H1 (cell line): ENCODE results near the gene SLC25A34. TPM values are rescaled to one million over a fixed set of nuclear protein-coding genes. Genes with fewer than 3 reads are reported as not detected.

Experiments
- CTCF ChIA-PET: fragments of 300-600 bp; sonication (Branson Sonifier 250); formaldehyde crosslinking; loops from one replicate; lab custom pipeline; 2021; ENCODE audit not compliant: partially characterized antibody; lab: Charles Lee
- POLR2A ChIA-PET: fragments of 300-600 bp; sonication (Branson Sonifier 250); formaldehyde crosslinking; loops from one replicate; lab custom pipeline; 2021; ENCODE audit warnings: inconsistent platforms; ENCODE audit not compliant: partially characterized antibody; lab: Charles Lee
- DNase-seq, 2 experiments: peaks; one replicate each; pipeline versions ENCODE4 v3.0.0 to v3.0.0-alpha.2; 2010 to 2022; ENCODE audit warnings: low spot score in 2 of 2, low read depth in 1 of 2, mixed read lengths in 1 of 2
- FAIRE-seq: peaks from 2 replicates; lab custom pipeline; 2011; peaks lifted over from hg19 to GRCh38; lab: Jason Lieb, UNC
- H2AFZ ChIP-seq: 2 replicates; pipeline ENCODE4 v1.8.1; 2012; ENCODE audit warnings: low read length, inconsistent platforms
- H2AK5ac ChIP-seq: 2 replicates; pipeline ENCODE4 v1.6.1; 2013; ENCODE audit warnings: low read depth, low read length
- H2BK120ac ChIP-seq: replicated peaks from 2 replicates; pipeline ENCODE3; 2013; ENCODE audit warnings: low read depth, low read length, inconsistent platforms
- H2BK12ac ChIP-seq: 2 replicates; pipeline ENCODE4 v1.6.1; 2013; ENCODE audit warnings: low read depth, low read length
- H2BK15ac ChIP-seq: 2 replicates; pipeline ENCODE4 v1.6.1; 2013; ENCODE audit warnings: low read length
- H2BK20ac ChIP-seq: 2 replicates; pipeline ENCODE4 v1.6.1; 2013; ENCODE audit warnings: low read length
- H2BK5ac ChIP-seq: 2 replicates; pipeline ENCODE4 v1.6.1; 2013; ENCODE audit warnings: low read depth, low read length
- H3K14ac ChIP-seq: 2 replicates; pipeline ENCODE4 v1.6.1; 2013; ENCODE audit warnings: inconsistent platforms; ENCODE audit not compliant: insufficient read length
- H3K18ac ChIP-seq: 2 replicates; pipeline ENCODE4 v1.6.1; 2013; ENCODE audit warnings: low read length; ENCODE audit errors: extremely low read depth
- H3K23ac ChIP-seq: 2 replicates; pipeline ENCODE4 v1.6.1; 2013; ENCODE audit warnings: inconsistent platforms; ENCODE audit not compliant: insufficient read length
- H3K23me2 ChIP-seq: 2 replicates; pipeline ENCODE4 v1.6.1; 2013; ENCODE audit warnings: low read depth, low read length
- H3K27ac ChIP-seq: 2 replicates; pipeline ENCODE4 v1.6.1; 2011; ENCODE audit warnings: low read depth, low read length, inconsistent platforms
- H3K27me3 ChIP-seq, 4 experiments: replicated peaks in 1 of 4; 1 replicate in 1 of 4; 2 replicates in 3 of 4; pipeline versions ENCODE4 v1.6.1 to v1.8.1; 2011 to 2013; ENCODE audit warnings: low read length in 3 of 4, mild to moderate bottlenecking in 3 of 4, inconsistent platforms in 2 of 4, mixed read lengths in 2 of 4, moderate library complexity in 1 of 4; ENCODE audit not compliant: control insufficient read depth in 3 of 4, insufficient read depth in 3 of 4; ENCODE audit errors: extremely low read depth in 1 of 4
- H3K36me3 ChIP-seq, 4 experiments: 2 replicates each; pipeline versions ENCODE4 v1.6.1 to v1.8.1; 2011 to 2013; ENCODE audit warnings: mild to moderate bottlenecking in 4 of 4, low read length in 3 of 4, moderate library complexity in 2 of 4, control low read depth in 1 of 4, inconsistent platforms in 1 of 4; ENCODE audit not compliant: insufficient read depth in 4 of 4, control insufficient read depth in 2 of 4
- H3K4ac ChIP-seq: replicated peaks from 2 replicates; pipeline ENCODE3; 2013; ENCODE audit warnings: low read length, low read depth, mixed read lengths, inconsistent platforms; ENCODE audit not compliant: insufficient read length
- H3K4me1 ChIP-seq, 4 experiments: replicated peaks in 1 of 4; 1 replicate in 1 of 4; 2 replicates in 3 of 4; pipeline versions ENCODE4 v1.6.1 to v1.8.1; 2011 to 2013; ENCODE audit warnings: low read length in 3 of 4, inconsistent platforms in 2 of 4, mixed read lengths in 1 of 4; ENCODE audit not compliant: insufficient read depth in 4 of 4, control insufficient read depth in 3 of 4
- H3K4me2 ChIP-seq, 2 experiments: 2 replicates each; pipeline versions ENCODE4 v1.6.1 to v1.8.1; 2011 to 2013; ENCODE audit warnings: low read depth in 2 of 2, low read length in 2 of 2, control low read depth in 1 of 2, inconsistent platforms in 1 of 2, mild to moderate bottlenecking in 1 of 2; ENCODE audit not compliant: insufficient read depth in 1 of 2
- H3K4me3 ChIP-seq, 4 experiments: fragments of 200-600, 300-600 bp in 1 of 4; sonication (generic), shearing (Covaris generic), sonication (Bioruptor Twin) in 1 of 4; 2 replicates each; pipeline versions ENCODE4 v1.5.1 to v1.8.1; 2011 to 2016; ENCODE audit warnings: low read length in 4 of 4, low read depth in 3 of 4, control low read depth in 2 of 4, inconsistent platforms in 2 of 4, mild to moderate bottlenecking in 2 of 4, mixed read lengths in 1 of 4, moderate library complexity in 1 of 4; ENCODE audit not compliant: insufficient read depth in 2 of 4; ENCODE audit errors: extremely low read depth in 1 of 4
- H3K56ac ChIP-seq: replicated peaks from 2 replicates; pipeline ENCODE3; 2013; ENCODE audit warnings: low read depth, mild to moderate bottlenecking, mixed read lengths, low read length, inconsistent platforms; ENCODE audit not compliant: insufficient read length
- H3K79me1 ChIP-seq: 2 replicates; pipeline ENCODE4 v1.6.1; 2013; ENCODE audit warnings: low read depth, low read length, control low read depth
- H3K79me2 ChIP-seq, 2 experiments: 2 replicates each; pipeline versions ENCODE4 v1.6.1 to v1.8.1; 2012 to 2013; ENCODE audit warnings: low read length in 2 of 2, mild to moderate bottlenecking in 2 of 2, inconsistent platforms in 1 of 2; ENCODE audit not compliant: insufficient read depth in 2 of 2, control insufficient read depth in 1 of 2
- H3K9ac ChIP-seq, 4 experiments: replicated peaks in 1 of 4; 1 replicate in 1 of 4; 2 replicates in 3 of 4; pipeline versions ENCODE4 v1.6.1 to v1.8.1; 2011 to 2013; ENCODE audit warnings: low read depth in 3 of 4, low read length in 3 of 4, control low read depth in 2 of 4, mild to moderate bottlenecking in 2 of 4, moderate library complexity in 2 of 4, inconsistent platforms in 1 of 4; ENCODE audit errors: extremely low read depth in 1 of 4
- H3K9me3 ChIP-seq, 2 experiments: 2 replicates each; pipeline versions ENCODE4 v1.6.1 to v1.8.1; 2012 to 2013; ENCODE audit warnings: mild to moderate bottlenecking in 2 of 2, moderate library complexity in 2 of 2, control low read depth in 1 of 2, inconsistent platforms in 1 of 2, low read depth in 1 of 2, low read length in 1 of 2, mixed read lengths in 1 of 2; ENCODE audit not compliant: insufficient read depth in 2 of 2
- H4K20me1 ChIP-seq, 2 experiments: replicated peaks in 1 of 2; 2 replicates each; pipeline versions ENCODE3 to v1.8.1; 2011 to 2013; ENCODE audit warnings: inconsistent platforms in 2 of 2, low read length in 2 of 2, mild to moderate bottlenecking in 1 of 2; ENCODE audit not compliant: insufficient read depth in 2 of 2, control insufficient read depth in 1 of 2
- H4K5ac ChIP-seq: 2 replicates; pipeline ENCODE4 v1.6.1; 2013; ENCODE audit warnings: low read length, low read depth, mixed read lengths, inconsistent platforms; ENCODE audit not compliant: insufficient read length
- H4K8ac ChIP-seq: 2 replicates; pipeline ENCODE4 v1.8.0; 2013; ENCODE audit warnings: mild to moderate bottlenecking, moderate library complexity, low read length, inconsistent platforms; ENCODE audit not compliant: insufficient read depth; ENCODE audit errors: extremely low read depth
- H4K91ac ChIP-seq: replicated peaks from 2 replicates; pipeline ENCODE3; 2013; ENCODE audit warnings: low read length, mixed read lengths, inconsistent platforms; ENCODE audit not compliant: insufficient read length
- CBX8 ChIP-seq: fragments of 300-800, 300-1000 bp; sonication (generic); IDR thresholded peaks from 2 replicates; pipeline ENCODE4 v1.7.1; 2016; ENCODE audit warnings: low read depth, low read length, borderline replicate concordance
- EP300 ChIP-seq, 2 experiments: IDR thresholded peaks; 1 replicate in 1 of 2; 2 replicates in 1 of 2; pipeline ENCODE4 v1.6.1; 2011 to 2012; ENCODE audit warnings: low read depth in 2 of 2, low read length in 2 of 2, mild to moderate bottlenecking in 2 of 2, borderline replicate concordance in 1 of 2, inconsistent platforms in 1 of 2, moderate library complexity in 1 of 2
- HDAC2 ChIP-seq, 2 experiments: fragments of 300-600 bp in 1 of 2; sonication (generic) in 1 of 2; IDR thresholded peaks; 2 replicates each; pipeline ENCODE4 v1.6.1; 2011 to 2012; ENCODE audit warnings: low read depth in 2 of 2, low read length in 2 of 2, mild to moderate bottlenecking in 2 of 2, moderate library complexity in 2 of 2, borderline replicate concordance in 1 of 2, inconsistent platforms in 1 of 2
- NRF1 ChIP-seq: IDR thresholded peaks from 2 replicates; pipeline ENCODE4 v1.6.1; 2011; ENCODE audit warnings: mild to moderate bottlenecking, low read depth, low read length, improper control_type of control experiment
- RAD21 ChIP-seq, 2 experiments: IDR thresholded peaks in 1 of 2; conservative IDR thresholded peaks in 1 of 2; 2 replicates each; pipeline ENCODE4 v1.6.1; 2011; ENCODE audit warnings: low read depth in 2 of 2, low read length in 2 of 2, improper control_type of control experiment in 1 of 2, inconsistent platforms in 1 of 2, mild to moderate bottlenecking in 1 of 2, moderate library complexity in 1 of 2
- ZNF274 ChIP-seq: IDR thresholded peaks from 2 replicates; pipeline ENCODE4 v1.7.0; 2012; ENCODE audit warnings: low read length, borderline replicate concordance; ENCODE audit errors: extremely low read depth
- WGBS, 2 experiments: shearing (Covaris generic) in 1 of 2; methylation state at CpG; one replicate each; pipeline versions ENCODE4 v1.1.6 to v1.1.7; 2013 to 2015; ENCODE audit warnings: low lambda C conversion rate in 2 of 2, mixed read lengths in 2 of 2, inconsistent platforms in 1 of 2, low coverage in 1 of 2, missing lambda C conversion rate in 1 of 2; ENCODE audit not compliant: insufficient replicate concordance in 2 of 2, insufficient coverage in 1 of 2, insufficient read length in 1 of 2; ENCODE audit errors: extremely low coverage in 1 of 2, missing lambda C conversion rate in 1 of 2; 5-methylcytosine and 5-hydroxymethylcytosine counted together
- polyA plus RNA-seq, 7 experiments: library from polyadenylated mRNA; depleted of rRNA in 3 of 7; stranded (reverse) in 5 of 7; unstranded in 2 of 7; fragments of >200 nt in 5 of 7; fragments of 200-250 nt in 2 of 7; gene quantifications; 1 replicate in 5 of 7; 2 replicates in 1 of 7; 4 replicates in 1 of 7; pipeline versions ENCODE4 v1.2.1 to v1.2.3, GENCODE V29; 2011 to 2013; ENCODE audit warnings: missing spikeins in 2 of 7, mixed read lengths in 2 of 7
- total RNA-seq: library from RNA; stranded (reverse); fragmentation: NEBNext Ultra II Directional; extraction: Animal tissue kit (Norgen Biotek cat#: 25700); gene quantifications from 2 replicates; pipeline ENCODE4 v1.2.1, GENCODE V29; 2021
- TF ChIP-seq, protein P1 (sequence below), 3 experiments: IDR thresholded peaks; 1 replicate in 2 of 3; 2 replicates in 1 of 3; pipeline versions ENCODE4 v1.5.1 to v1.6.1; 2011; ENCODE audit warnings: low read length in 3 of 3, mild to moderate bottlenecking in 3 of 3, inconsistent platforms in 2 of 3, low read depth in 1 of 3, moderate library complexity in 1 of 3; ENCODE audit not compliant: insufficient read depth in 1 of 3; ENCODE audit errors: control extremely low read depth in 1 of 3
- TF ChIP-seq, protein P2 (sequence below): IDR thresholded peaks from 2 replicates; pipeline ENCODE4 v1.6.1; 2012; ENCODE audit warnings: inconsistent platforms

Gene SLC25A34
- total and polyA plus RNA-seq, 2 of the 8 experiments (the other 6 are each of a cell fraction or from before 2014, with no cell fraction given) = 0.48 to 0.62 TPM

DNA sequence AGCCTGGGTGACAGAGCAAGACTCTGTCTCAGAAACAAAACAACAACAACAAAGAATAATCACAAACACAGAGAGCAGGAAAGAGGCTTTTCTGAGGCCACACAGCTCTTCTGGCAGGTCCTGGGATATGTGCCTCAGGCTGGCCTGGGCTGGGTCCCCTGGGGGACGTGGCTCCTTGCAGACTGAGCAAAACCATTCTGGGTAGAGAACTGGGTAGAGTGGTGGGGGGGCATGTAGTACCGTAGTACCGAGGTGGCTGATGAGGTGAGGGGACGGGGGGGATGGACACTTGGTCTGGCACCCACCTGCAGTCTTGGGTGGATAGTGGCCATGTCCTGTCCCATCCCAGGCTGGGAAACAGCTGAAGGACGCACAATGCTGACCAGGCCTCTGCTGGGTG, 12.2 kb downstream of the SLC25A34 start:
- H2AK5ac ChIP-seq = no peak overlapping the region
- no peaks in the 10 kb centered on the region for H3K36me3 ChIP-seq
- no peak overlapping the region for H4K91ac ChIP-seq
- no peaks in the 10 kb centered on the region for H3K27me3 ChIP-seq
- ChIA-PET POLR2A (interaction anchor here (0.9 to 3.3 kb wide), 7 partner anchors 8 to 161 kb away, joined by 3 to 14 read pairs (median 4); partner anchors contain the start of genes FBLIM1 and SLC25A34), CTCF (interaction anchor here (0.6 to 1.2 kb wide), 5 partner anchors 9 to 158 kb away, joined by 3 to 4 read pairs (median 3); no protein-coding TSS in a partner anchor)
- no peak overlapping the region; the same call in 1 of the 2 replicates for H2BK5ac ChIP-seq
- H3K9ac ChIP-seq = no peak overlapping the region
- 83% methylated on average over 4 of the region's 5 CpGs; no CpG with 5 or more reads in 1 of the 2 experiments for WGBS, 2 experiments
- no peak overlapping the region for H3K23ac ChIP-seq
- FAIRE-seq (no peak), DNase-seq (no peak)
- no peaks in the 10 kb centered on the region for H3K9me3 ChIP-seq
- no peaks in the 10 kb centered on the region for H3K79me1 ChIP-seq
- no peak overlapping the region for H4K8ac ChIP-seq
- H2BK20ac ChIP-seq = no peak overlapping the region
- peak overlapping the region; percentile 60; the same call in 1 of the 2 replicates for H2BK12ac ChIP-seq
- no peak overlapping the region for H3K4me2 ChIP-seq
- H3K79me2 ChIP-seq = no peaks in the 10 kb centered on the region
- H2BK120ac ChIP-seq = no peak overlapping the region
- H3K56ac ChIP-seq = no peak overlapping the region
- H3K4me3 ChIP-seq = no peak overlapping the region
- H3K23me2 ChIP-seq = no peaks in the 10 kb centered on the region
- H3K4ac ChIP-seq = no peak overlapping the region
- H2BK15ac ChIP-seq = no peak overlapping the region
- H3K4me1 ChIP-seq = peaks cover 0 to 7% (median 3%) of the 10 kb centered on the region in 4 experiments; a peak in 5 of 7 replicates
- no peak overlapping the region for H4K5ac ChIP-seq
- no peak overlapping the region for H3K27ac ChIP-seq
- H3K18ac ChIP-seq = no peak overlapping the region
- no peak overlapping the region for H2AFZ ChIP-seq
- H4K20me1 ChIP-seq = no peaks in the 10 kb centered on the region
- no peak overlapping the region for H3K14ac ChIP-seq
- no peak for TF ChIP-seq ZNF274
- TF ChIP-seq HDAC2 (IDR thresholded peaks at IDR 0.05; ENCODE audit: borderline replicate concordance in 1 of 2, low read depth in 2 of 2, low read length in 2 of 2) = no peak
- TF ChIP-seq, protein P1, sequence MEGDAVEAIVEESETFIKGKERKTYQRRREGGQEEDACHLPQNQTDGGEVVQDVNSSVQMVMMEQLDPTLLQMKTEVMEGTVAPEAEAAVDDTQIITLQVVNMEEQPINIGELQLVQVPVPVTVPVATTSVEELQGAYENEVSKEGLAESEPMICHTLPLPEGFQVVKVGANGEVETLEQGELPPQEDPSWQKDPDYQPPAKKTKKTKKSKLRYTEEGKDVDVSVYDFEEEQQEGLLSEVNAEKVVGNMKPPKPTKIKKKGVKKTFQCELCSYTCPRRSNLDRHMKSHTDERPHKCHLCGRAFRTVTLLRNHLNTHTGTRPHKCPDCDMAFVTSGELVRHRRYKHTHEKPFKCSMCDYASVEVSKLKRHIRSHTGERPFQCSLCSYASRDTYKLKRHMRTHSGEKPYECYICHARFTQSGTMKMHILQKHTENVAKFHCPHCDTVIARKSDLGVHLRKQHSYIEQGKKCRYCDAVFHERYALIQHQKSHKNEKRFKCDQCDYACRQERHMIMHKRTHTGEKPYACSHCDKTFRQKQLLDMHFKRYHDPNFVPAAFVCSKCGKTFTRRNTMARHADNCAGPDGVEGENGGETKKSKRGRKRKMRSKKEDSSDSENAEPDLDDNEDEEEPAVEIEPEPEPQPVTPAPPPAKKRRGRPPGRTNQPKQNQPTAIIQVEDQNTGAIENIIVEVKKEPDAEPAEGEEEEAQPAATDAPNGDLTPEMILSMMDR (IDR thresholded peaks at IDR 0.05; ENCODE audit: control extremely low read depth in 1 of 3, insufficient read depth in 1 of 3, low read depth in 1 of 3, low read length in 3 of 3) = no peak
- no peak for TF ChIP-seq NRF1
- TF ChIP-seq RAD21 (IDR thresholded peaks at IDR 0.05 in 1 of 2, conservative IDR thresholded peaks at IDR 0.05 in 1 of 2; ENCODE audit: low read depth in 2 of 2, low read length in 2 of 2) = no peak
- TF ChIP-seq EP300 (IDR thresholded peaks at IDR 0.05; ENCODE audit: borderline replicate concordance in 1 of 2, low read depth in 2 of 2, low read length in 2 of 2) = no peak
- TF ChIP-seq, protein P2, sequence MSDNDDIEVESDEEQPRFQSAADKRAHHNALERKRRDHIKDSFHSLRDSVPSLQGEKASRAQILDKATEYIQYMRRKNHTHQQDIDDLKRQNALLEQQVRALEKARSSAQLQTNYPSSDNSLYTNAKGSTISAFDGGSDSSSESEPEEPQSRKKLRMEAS = no peak
- TF ChIP-seq CBX8 = no peak
